Subcutaneous adipose tissue (tissue), 4 donors: Measurements from ENCODE around the gene SFTA2. TPM values are rescaled to one million over a fixed set of nuclear protein-coding genes. Genes with fewer than 3 reads are reported as not detected.

Source experiments
- CTCF ChIP-seq: fragments of 450-650 bp; IDR thresholded peaks from one replicate; pipeline ENCODE4 v1.5.1; 2016; ENCODE audit warnings: low read depth, mild to moderate bottlenecking, control low read depth, antibody characterized with exemption, moderate library complexity
- total RNA-seq, 4 donors: library from RNA; depleted of rRNA; stranded (reverse); fragments of >200 nt; gene quantifications; one replicate each; pipeline ENCODE4 v1.1.0, GENCODE V29; 2016

The SFTA2 gene
- total RNA-seq, result not detected

- TF ChIP-seq CTCF, result no peak
These were observed at the start of gene SFTA2 for GRCh38 chr6:30931969-30932645. SFTA2 (minus strand) TSS chr6:30932170; CDS start chr6:30932096, 74 bp downstream.

DNA sequence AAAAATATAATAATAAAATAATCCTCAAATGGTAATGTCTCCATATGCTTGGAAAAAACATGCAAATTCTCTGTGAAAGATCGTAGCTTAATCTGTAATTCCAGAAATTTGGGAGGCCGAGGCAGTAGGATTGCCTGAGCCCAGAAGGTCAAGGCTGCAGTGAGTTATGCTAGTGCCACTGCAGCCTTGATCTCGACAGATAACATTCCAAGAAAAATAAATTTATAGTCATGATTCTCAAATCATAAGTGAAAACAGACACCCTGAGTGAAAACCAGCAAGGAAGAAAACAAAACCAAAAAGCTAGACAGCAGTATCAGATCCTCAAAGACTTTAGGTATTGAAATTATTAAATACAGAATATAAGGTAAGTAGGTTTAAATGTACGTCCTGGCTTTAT lies 47.7 kb upstream of the SFTA2 start:
- no peak for TF ChIP-seq CTCF

DNA sequence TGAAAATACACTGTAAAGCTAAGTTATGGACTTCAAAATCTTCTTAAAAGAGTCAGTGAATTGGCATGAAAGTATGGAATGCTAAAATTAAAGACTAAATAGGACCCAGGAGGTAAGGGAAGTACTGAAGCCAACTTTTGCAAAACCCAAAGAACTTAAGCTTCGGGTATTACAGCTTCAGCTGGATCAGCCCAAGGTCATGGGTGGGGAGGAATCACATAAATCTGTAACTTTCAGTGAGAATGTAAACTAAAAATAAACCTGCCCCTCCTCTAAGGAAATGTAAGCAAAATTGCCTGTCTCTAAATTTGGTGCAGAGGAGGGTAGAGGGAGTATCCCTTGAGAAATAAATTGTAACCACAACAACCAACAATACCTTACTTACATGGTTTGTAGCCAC lies 47.2 kb upstream of the SFTA2 start:
- TF ChIP-seq CTCF, result no peak

DNA sequence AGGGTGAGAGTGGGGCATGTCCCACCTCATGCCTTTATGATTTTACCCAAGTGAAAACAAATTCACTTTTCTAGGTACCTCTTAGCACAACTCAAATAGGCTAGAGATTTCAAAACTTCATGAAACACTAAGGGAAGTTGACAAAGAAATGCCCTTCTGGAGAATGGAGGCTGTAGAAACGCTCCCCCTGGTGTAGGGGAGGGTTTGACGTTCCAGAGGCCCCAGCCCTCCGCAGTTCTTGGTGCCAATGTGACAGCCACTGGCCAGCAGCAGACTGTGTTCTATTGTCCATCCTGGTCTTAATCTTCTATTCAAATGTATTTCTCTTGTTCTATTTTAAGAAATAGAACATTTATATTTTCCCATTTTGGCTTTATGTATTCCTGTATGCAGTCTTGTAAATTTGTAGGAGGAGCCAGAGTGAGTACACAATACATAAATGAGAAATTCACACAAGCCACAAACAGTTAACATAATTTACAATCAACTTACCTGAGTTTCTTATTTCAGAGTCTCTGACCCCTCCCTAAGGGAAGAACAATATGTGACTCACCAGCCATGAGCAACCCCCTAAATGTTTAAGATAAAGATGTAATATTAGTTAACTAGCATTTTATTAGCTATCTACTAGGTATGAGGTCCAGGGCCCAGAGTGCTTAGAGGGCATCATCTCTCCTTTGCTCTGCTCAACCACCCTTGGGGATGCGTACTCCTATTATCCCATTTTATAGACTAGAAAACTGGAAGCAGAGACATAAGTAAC lies 42.7 kb upstream of the SFTA2 start:
- TF ChIP-seq CTCF, result no peak

- no peak for TF ChIP-seq CTCF
These were observed 40.8 kb upstream of the SFTA2 start for GRCh38 chr6:30972816-30973215.

DNA sequence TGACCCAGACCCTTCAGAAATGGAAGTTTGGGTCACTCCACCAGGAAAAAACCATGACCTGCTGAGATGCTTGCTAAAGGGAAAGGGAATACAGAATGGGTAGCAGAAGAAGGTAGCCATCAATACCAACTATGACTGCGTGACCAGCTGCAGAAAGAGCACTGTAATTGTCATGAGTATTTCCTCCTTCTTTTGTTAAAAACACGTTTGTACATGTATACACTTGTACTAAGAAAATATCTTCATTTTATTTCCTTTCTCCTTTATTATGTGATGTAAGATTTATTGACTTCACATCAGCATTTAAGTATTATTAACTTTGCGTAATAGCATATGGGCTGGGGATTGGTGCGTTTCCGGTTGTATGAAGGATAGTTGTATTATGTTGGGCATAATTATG lies 39.0 kb upstream of the SFTA2 start:
- TF ChIP-seq CTCF, result no peak

DNA sequence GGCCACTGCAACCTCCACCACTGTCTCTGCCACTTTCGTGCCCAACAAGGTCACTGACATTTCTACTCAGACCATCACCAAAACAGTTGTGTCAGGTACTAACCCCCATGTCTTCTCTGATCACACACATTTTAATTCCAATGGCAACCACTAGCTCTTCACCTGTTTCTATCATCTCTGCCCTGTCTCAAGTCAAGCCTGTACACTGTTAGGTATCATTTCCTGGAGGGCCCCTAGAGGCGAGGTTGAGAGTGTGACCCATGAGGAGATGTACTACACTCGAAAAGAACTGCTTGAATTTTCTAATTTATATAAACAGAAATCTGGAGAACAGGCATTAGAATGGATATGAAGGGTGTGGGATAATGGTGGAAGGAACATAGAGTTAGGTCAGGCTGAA lies 34.2 kb upstream of the SFTA2 start:
- no peak for TF ChIP-seq CTCF
